HCEC 1CT (cell line): ENCODE measurements around the gene ARVCF.
A peak's percentile ranks its signal among the peaks of the same experiment; 100 is the strongest.

Experiments
- DNase-seq: peaks from one replicate; pipeline ENCODE4 v3.0.0-alpha.2; 2017

ARVCF gene, protein sequence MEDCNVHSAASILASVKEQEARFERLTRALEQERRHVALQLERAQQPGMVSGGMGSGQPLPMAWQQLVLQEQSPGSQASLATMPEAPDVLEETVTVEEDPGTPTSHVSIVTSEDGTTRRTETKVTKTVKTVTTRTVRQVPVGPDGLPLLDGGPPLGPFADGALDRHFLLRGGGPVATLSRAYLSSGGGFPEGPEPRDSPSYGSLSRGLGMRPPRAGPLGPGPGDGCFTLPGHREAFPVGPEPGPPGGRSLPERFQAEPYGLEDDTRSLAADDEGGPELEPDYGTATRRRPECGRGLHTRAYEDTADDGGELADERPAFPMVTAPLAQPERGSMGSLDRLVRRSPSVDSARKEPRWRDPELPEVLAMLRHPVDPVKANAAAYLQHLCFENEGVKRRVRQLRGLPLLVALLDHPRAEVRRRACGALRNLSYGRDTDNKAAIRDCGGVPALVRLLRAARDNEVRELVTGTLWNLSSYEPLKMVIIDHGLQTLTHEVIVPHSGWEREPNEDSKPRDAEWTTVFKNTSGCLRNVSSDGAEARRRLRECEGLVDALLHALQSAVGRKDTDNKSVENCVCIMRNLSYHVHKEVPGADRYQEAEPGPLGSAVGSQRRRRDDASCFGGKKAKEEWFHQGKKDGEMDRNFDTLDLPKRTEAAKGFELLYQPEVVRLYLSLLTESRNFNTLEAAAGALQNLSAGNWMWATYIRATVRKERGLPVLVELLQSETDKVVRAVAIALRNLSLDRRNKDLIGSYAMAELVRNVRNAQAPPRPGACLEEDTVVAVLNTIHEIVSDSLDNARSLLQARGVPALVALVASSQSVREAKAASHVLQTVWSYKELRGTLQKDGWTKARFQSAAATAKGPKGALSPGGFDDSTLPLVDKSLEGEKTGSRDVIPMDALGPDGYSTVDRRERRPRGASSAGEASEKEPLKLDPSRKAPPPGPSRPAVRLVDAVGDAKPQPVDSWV

DNA sequence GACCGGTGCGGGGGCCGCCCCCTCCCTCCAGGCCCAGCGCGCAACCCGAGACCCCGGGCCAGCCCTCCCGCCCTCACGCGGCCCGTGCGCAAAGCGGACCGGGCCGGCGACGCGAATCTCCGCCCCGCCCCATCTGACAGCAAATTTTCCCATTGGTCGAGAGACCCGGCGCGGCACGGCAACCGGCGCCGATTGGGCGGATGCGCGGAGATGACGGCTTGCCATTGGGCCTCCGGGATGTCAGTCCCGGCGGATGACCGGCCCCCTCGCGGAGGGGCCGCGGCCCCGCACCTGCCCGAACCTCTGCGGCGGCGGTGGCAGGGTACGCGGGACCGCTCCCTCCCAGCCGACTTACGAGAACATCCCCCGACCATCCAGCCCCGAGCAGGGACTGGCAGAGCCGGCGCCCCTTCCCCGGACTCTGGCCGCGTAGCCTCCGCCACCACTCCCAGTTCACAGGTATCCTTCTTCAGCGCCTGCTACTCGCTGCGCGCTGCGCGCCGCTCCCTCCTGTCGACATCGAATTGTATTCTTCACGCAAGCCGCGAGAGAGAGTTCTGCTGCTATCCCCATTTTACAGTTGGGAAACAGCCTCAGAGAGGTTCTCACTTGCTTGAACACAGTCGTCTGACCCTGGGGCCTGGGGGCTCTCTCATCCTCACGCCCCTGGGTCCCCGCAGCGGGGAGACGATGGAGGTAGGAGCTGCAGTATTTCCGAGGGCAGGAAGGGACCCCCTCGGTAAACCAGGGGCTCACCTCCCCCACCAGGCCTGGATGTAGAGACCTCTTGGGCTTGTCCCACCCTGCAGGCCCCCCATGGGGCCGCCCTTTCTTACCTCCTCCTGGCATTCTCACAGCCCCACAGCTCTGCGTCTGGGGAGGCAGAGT, at the start of gene ARVCF:
Gene ARVCF (minus strand): TSS at position 90 of the 888 bp plus-strand sequence. CDS start 26,029 bp downstream, outside the sequence.
- DNase-seq: peak; percentile 79

DNA sequence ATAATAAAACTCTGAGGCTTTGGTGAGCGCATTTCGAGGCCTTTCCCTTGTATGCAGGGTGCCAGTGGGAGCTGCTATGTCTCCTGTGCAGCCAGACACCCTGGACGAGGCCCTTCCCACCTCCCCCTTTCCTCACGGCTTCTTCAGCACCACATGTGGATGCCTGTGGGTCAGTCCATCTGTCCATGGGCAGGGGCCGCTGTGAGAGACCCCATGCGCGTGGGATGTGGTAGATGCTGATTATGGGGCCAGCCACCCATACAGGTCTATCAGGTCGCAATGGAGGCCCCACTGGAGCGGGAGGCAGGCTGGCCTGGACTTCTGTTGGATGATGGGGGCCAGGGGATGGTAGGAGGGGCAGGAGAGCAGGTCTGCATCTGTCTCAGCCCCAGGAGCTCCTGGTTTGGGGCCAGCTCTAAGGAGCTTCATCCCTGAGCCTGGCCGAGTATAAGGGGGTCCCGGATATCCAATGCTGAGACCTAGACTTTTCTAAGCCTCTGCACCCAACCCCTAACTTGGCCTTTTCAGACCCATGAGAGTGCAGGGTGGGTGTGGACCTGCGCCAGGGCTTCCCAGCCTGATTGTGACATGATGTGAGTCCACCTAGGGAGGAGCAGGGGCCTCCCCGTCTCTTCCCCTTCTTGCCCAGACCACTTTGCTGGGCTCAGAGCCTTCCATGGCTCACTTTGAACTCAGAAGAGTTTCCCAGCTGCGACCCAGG, 49.4 kb upstream of the ARVCF start:
- no peak for DNase-seq

- no peak for DNase-seq
Observed at GRCh38 chr22:20064545-20065262, 48.1 kb upstream of the ARVCF start.

DNA sequence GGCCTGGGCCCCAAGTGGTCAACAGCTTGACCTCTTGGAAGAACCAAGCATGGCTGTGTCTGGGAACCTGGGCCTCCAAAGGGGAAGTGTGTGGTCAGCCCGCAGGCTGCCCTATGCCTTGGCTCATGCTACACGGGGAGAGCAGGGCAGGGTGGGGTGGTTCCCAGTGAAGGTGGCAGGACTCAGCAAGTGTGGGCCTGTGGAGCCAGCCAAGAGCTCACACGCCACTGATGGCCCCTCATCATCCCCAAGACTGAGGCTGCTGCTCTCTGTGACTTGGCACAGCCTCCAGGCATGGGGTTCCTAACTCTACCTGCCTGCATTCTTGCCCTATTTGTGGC, 47.5 kb upstream of the ARVCF start:
- DNase-seq: no peak

- DNase-seq: no peak
Observed at GRCh38 chr22:20063271-20064139, 46.9 kb upstream of the ARVCF start.

DNA sequence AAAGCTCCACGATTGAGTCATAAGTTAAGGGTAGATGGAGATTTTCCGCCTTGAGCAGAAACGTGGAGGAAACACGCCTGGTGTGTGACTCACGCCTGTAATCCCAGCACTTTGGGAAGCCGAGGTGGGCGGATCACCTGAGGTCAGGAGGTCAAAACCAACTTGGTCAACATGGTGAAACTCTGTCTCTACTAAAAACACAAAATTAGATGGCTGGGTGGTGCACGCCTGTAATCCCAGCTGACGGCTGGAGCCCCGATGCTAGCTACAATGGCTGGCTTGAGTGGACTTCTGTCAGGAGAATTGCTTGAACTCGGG, 46.1 kb upstream of the ARVCF start:
- peak; percentile 71 for DNase-seq

GRCh38 chr22:20062043-20062765, 45.6 kb upstream of the ARVCF start:
- DNase-seq: no peak

- DNase-seq: no peak
Observed at GRCh38 chr22:20061481-20061861, 44.8 kb upstream of the ARVCF start.

DNA sequence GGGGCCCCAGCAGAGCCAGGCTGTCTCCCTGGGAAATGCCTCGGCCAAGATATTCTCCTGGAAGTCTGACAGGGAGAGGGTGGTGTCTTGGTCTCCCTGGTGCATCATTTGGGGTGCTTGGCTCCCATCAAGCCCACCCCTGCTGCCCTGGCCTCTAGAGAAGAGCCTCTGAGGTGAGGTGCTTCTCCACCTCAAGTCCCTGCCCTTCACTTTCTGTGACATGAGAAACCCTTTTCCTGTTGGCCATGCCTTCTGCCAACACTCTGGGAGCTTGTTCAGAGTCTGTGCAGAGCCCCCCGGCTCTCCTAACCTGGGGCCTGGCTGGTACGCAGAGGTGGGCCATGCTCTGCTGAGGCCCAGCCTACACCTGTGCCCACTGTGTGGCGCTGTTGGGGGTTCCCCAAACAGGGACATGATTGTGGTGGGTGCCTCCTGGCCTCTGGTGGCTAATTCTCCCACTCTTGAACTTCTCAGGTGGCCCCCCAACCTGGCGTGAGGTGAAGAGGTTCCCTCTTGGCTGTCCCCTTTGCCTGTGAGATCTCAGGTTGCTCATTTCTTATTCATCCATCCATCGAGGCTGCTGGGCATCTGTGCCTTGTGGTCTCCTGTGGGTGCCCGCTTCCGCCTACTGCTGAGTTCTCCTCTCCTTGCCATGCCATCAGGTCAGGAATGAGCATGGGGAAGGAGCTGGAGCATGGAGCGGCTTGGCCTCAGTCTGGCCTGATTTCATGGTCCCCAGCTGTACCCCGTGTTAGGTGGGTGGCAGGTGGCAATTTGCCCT, 44.3 kb upstream of the ARVCF start:
- no peak for DNase-seq

DNA sequence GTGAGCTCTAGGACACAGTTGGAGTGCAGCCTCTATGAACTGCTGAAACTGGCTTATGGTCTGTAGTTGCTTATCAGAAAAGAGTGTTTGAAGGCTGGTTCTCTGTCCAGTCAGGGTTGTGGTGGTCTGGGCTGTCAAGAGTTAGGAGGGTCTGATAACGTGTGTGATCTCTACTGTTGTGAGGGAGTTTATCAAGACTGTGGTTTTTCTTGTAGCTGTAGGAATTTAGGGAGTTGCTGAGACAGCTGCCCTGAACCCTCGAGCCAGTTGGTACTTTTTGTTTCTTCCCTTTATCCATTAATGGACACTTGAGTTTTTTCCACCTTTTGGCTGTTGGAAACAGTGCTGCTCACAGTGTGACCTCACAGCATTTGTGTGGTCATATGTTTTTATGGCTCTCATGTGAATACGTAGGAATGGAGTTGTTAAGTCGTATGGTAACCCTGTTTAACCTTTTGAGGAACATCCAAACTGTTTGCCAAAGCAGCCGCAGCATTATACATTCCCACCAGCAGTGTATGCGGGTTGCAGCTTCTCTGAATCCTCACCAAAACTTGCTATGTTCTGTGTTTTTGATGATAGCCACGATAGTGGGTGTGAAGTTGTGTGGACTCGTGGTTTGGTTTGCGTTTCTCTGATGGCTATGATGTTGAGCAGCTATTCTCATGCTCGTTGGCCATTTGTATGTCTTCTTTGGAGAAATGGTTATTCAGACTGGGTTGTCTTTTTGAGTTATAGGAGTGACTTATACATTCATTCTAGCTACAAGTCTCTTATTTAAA, 42.6 kb upstream of the ARVCF start:
- no peak for DNase-seq

GRCh38 chr22:20057596-20058268, 41.1 kb upstream of the ARVCF start:
- DNase-seq: no peak

- no peak for DNase-seq
Observed at GRCh38 chr22:20056696-20057386, 40.2 kb upstream of the ARVCF start.

- no peak for DNase-seq
Observed at GRCh38 chr22:20056161-20056560, 39.5 kb upstream of the ARVCF start.

DNA sequence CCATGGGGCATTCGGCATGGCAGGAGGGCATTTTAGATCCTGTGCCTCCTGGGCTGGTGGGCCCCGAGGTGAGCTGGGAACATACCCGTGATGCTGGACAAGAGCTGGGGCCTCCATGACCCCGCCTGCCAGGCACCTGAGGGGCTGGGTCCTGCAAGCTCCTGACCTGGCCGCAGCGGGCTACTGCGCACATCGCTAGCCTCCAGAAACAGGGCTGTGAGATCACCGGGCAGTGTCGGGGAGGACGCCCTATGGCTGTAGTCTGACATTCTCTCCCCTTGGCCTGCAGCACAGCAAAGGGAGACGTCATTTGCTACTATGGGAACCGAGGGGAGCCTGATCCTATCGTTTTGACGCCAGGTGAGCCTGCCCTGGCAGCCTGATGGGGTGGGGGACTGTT, 39.0 kb upstream of the ARVCF start:
- DNase-seq: no peak

- DNase-seq: no peak
Observed at GRCh38 chr22:20055144-20055543, 38.5 kb upstream of the ARVCF start.

DNA sequence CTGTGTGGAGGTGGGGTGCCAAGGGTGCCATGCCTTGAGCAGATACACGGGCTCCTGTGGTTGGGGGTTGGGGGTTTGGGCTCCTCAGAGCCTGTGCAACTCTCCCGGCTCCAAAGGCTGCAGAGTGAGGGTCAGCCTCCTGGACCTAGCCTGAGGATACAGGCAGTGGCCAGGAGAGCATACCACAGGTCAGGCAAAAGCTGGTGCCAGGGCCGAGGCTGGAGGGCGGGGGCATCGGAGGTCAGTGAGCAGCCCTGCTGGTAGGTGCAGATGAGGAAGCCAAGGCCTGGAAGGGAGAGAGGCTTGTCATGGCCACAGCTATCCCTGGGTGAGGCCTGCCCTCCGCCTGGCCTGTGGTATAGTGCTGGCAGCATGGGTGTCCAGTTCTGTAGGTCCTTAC, 37.9 kb upstream of the ARVCF start:
- no peak for DNase-seq

GRCh38 chr22:20054034-20054427, 37.4 kb upstream of the ARVCF start:
- DNase-seq: no peak
